COR-L47 (cell line): ENCODE measurements around the gene CCDC110.
"Not testable (repeated sequence)": the region's sequence is repeated elsewhere in the genome, so short reads cannot be mapped to it uniquely, and the experiment has no call there.

Experiments
- DNase-seq: peaks from one replicate; lab custom pipeline; 2025; lab: John Stamatoyannopoulos, UW

Gene CCDC110

GRCh38 chr4:185471235-185472102, at the start of gene CCDC110:
CCDC110 (minus strand) TSS chr4:185471733; CDS start chr4:185471683, 50 bp downstream.
- DNase-seq: peak; percentile 86

- no peak for DNase-seq
These were observed 48.6 kb upstream of the CCDC110 start for GRCh38 chr4:185520119-185520518.

DNA sequence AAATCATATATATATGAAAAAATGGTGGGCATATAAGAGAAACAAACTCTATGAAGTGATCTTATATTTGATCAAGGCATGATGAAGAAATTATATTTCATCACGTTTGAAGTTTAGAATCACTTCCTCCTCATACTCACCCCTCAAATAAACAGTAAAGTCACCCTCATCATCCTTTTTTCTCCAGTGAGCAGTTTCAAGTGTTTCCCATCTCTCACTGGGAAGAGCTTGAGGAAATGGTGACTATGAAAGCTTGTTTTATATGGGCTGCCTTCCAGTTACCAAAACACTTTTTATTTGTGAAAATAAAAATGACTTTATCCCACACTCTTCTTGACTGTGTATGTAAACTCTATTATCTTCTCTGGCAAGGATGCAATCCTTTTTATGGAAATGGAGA, 47.0 kb upstream of the CCDC110 start:
- DNase-seq: no peak

- no peak for DNase-seq
These were observed 46.5 kb upstream of the CCDC110 start for GRCh38 chr4:185518069-185518468.

DNA sequence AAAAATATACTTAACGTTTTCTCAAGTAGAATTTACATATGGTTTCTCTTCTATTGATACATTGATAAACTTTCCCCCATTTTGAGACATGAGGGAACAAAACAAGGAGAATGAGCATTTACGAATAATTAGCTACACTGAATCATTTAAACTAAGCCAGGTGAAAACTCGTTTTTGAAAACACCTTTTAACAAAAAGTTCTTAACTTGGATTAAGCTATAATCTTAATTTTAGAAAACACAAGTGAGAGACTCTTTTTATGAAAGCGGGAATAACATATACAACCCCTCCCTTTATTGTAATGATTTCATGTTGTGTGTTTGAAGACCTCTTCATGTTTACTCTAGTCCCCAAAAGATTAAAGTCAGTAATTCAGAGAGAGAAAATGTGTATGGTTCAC, 43.7 kb upstream of the CCDC110 start:
- no peak for DNase-seq

DNA sequence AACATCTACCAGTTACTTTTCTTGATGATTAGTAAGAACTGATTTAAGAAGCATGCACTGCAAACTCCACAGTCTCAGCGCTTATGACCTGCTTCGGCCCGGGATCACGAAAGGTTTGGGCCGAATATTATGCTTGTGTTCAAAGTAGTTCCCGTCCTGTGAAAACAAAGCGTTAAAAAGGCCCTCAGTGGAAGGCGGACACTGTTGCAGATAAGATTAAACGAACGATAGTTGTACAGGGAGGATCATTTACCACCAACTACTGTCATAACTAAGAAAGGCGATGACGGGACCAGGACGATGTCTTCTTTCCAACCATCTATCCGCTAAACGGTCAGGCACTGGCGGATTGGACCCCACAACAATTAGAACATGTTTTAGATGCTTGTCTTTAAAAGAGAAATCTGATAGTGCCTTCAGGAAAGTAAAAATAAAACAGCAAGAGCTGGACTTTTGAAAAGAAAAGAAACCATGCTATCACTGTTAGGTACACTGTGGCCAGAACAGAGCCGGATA, 42.7 kb upstream of the CCDC110 start:
- DNase-seq: no peak

GRCh38 chr4:185513489-185514181, 42.1 kb upstream of the CCDC110 start:
- no peak for DNase-seq

DNA sequence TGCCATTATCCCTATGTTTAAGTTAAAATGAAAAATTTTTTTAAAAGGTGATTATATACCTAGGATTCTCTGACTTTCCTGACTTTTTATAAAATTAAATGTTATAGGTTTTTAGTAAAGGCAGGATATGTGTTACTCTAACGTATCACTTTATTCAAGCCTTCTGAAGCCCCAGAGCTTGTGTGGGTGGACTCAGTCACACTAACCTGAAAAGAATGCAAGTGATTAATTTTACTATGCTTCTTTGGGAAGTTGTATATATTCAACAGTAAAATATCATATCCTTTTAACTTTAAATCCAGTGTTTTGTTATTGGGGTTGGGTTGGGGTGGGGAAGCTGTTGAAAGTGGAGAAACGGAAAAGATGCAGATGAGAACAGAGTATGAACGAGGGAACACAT, 41.0 kb upstream of the CCDC110 start:
- no peak for DNase-seq

DNA sequence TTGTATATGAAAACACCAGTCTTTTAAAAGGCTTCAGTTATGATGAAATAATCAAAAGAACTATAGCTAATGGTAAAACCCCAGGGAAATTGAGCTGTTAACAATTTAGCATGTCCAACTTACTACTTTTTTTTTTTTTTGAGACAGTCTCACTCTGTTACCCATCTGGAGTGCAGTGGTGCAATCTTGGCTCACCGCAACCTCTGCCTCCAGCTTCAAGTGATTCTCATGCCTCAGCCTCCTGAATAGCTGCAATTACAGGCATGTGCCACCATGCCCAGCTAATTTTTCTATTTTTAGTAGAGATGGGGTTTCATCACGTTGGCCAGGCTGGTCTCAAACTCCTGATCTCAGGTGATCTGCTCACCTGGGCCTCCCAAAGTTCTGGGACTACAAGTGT, 39.7 kb upstream of the CCDC110 start:
- not testable (repeated sequence) for DNase-seq

DNA sequence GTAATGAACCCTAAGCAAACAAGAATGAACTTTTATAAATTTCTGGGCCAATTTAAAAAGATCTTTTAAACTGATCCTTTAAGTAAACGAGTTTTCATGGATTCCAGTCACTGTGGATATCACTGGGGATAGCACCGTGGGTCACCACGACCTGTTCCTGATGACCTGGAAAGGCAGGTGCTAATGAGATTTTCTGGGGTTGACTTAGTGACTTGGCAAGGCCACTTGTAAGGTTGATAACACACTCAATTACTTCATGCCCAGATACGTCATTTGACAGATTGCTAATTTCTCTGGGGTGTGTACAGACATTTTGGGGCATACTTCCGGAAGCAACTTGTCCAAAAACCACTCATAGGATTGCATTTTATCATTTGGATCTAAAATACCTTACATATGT, 39.3 kb upstream of the CCDC110 start:
- no peak for DNase-seq

DNA sequence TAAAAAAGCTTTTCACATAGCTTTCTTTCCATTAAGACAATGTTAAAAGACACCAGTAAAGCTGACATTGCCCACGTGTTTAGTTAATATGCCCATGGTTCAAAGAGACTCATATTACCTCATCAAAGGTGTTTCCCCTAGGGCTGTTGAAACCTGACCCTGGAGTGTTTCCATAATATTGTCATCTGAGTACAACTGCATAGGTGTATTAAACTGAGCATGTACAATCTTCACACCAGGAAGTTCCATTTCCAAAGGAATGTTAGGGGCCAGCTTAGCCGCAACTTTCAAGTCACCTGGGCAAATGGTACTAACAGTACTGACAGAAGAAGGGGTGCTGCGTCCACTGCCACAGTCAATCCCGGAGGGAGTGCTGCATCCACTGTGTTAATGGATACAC, 36.6 kb upstream of the CCDC110 start:
- no peak for DNase-seq

GRCh38 chr4:185506422-185506821, 34.9 kb upstream of the CCDC110 start:
- no peak for DNase-seq

DNA sequence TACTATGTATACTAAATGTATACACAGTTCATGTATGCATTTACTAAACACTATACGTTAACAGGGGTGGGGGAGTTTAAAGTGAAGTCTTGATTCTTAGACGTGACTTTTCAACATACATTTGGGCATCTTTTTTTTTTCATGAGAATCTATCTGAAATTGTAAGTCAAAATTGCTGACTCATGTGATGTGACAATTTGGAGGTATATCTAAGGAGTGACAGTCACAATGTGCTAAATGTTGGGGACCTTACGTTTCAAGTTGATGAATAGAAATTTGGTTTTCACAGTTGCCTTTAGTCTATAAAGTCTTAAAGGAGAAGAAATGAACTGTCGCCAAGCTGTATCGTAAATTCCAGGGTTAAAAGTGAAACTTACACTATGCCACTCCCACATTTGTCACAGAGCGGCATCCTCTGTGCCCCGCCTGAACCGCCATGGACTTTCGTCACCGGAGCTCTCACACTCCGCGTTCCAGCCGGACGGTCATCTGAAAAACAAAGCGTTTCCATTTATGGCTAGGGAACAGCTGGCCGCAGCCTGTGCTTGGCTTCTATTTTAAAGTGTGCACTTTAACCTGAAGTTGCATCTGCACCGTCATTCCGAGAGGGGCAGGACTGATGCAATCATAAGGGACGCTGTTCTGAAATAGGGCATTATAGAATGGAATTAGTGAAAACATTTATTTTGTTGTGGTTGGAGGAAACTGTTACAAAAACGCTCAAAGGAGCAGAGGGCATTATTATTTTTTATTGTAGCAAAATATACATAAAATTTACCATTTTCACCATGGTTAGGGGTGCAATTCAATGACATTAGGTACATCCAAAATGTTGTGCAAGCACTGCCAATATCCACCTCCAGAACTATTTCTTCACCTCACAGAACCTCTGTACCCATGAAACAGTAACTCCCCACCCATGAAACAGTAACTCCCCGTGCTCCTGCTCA, 32.8 kb upstream of the CCDC110 start:
- DNase-seq: no peak

- DNase-seq: peak; percentile 45
These were observed 30.9 kb upstream of the CCDC110 start for GRCh38 chr4:185502386-185502785.

DNA sequence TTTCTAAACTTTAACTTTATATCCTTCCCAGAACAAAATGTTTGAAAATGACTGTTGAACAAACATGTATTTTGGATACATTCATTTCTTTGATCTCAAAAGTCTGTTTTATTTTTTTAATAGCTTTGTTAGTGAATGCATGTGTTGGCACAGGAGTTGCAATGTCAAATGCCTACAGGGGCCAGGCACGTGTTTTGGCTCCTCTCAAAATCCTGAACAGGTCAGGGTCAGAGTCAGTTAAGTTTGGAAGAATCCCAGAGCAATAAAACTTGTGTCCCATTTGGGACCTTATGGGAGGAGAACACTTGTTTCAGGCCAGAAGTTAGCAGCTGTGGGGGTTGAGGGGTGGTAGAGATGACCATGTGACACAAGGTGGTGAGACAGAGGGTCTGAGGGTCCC, 29.0 kb upstream of the CCDC110 start:
- DNase-seq: no peak

DNA sequence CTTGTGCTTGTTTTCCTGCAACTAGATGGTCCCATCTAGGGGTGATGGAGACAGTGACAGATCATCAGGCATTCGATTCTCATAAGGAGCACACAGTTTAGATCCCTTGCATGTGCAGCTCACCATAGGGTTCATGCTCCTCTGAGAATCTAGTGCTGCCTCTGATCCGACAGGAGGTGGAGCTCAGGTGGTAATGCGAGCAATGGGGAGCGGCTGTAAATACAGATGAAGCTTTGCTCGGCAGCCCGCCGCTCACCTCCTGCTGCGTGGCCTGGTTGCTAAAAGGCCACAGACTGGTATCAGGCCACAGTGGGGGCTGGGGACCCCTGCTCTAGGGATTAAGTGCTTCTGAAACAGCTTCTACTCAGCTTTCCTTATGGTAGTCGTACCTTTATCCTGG, 28.5 kb upstream of the CCDC110 start:
- no peak for DNase-seq

DNA sequence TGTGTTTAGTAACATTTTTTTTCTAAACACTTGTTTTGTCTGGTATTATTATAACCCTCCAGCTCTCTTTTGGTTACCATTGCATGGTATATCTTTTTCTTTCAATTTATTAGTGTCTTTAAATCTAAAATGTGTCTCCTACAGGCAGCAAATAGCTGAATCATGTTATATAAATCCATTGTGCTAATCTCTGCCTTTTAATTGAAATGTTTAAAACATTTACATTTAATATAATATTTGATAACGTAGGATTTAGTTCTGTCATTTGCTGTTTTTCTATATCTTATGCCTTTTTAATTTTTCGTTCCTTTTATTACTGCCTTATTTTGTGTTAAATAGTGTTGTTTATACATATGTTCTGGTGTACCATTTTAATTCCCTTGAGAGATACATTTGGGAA, 17.1 kb upstream of the CCDC110 start:
- DNase-seq: no peak

- no peak for DNase-seq
These were observed 9.9 kb upstream of the CCDC110 start for GRCh38 chr4:185481401-185481800.

DNA sequence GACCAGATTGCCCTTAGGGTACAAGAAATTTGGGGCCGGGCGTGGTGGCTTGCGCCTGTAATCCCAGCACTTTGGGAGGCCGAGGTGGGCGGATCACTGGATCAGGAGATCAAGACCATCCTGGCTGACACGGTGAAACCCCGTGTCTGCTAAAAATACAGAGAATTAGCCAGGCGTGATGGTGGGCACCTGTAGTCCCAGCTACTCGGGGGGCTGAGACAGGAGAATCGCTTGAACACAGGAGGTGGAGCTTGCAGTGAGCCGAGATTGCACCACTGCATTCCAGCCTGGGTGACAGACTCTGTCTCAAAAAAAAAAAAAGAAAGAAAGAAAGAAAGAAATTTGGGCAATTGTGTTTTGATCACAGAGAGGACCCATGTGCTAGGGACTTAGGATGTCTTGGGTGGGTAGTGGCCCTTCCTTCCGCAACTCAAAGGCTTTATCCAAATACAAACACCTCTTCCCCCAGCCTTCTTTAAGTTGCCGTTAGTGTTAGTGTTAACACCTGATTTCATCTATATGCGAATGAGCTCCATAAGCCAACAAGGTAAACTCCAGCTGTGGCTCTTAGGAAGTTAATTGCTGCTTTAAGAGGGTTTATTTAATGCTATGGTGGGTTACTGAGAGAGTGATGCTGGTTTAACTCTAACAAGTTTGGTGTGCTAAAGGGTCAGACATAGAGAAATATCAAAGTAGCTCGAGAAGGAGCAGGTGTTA, 8.6 kb upstream of the CCDC110 start:
- DNase-seq: no peak

DNA sequence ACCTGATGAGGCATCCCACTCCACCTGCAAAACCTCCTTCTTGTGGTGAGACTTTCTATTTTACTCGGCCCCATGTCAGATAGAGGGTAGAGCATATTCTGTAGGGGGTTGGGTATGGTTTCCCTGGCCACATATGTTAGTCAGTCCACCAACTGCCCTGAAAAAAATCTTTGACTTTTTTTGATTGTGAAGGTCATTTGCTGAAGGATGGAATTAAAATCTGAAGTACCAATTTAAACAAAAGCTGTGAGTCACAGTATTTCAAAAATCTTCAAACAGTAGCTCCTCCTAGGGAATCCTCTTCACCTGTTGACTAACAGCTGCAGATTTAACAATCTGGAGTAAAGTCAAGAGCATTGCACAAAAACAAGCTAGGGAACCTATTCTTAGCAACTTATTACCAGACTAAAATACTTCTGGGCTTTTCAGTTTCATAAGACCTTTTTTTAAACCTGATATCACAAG, 8.0 kb upstream of the CCDC110 start:
- no peak for DNase-seq

DNA sequence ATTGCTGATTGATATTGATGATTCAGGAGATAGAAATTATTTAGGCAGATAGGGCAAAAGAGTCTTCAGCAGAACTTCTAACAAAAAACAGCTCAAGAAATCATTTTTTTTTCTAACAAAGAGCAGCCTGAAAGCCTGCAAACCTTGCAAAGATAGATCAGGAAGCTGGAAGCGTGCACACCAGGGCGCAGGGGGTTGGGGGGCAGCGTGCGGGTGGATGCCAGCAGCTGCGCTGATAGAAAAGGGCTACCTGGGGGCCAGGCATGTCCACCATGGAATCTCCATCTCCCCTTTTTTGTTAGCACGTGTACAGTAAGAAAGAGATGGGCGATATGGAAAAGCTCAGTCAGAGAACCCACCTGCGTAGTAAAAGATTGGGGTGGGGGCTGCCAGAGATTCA, 1.7 kb upstream of the CCDC110 start:
- no peak for DNase-seq
